ENCODE measurements around the gene JDP2.

Gene JDP2

DNA sequence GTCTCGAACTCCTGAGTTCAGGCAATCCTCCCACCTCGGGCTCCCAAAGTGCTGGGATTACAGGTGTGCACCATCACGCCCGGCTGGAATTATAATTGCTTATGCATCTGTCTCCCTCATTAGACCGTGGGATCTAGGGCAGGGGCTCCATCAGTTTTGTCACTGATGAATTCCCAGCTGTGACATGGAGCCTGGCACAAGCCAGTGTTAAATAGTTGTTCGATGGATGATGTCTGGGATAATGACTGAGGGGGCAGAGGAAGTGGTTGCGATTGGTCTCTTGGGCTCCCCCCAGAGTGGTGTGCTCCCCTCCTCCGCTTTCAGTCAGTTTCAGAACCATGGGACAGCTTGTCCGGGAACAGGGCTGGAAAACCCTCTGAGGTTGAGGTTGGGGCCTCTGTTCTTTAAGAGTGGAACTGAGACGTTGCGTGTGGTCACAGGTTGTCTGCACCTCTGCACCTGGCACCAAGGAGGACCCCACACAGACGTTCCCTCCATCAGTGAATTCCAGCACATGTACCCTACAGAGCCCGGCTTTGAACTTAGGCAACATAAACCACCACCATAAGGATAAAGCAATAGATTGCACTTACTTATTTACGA, 63.7 kb downstream of the JDP2 start:
- no peak for DNase-seq

DNA sequence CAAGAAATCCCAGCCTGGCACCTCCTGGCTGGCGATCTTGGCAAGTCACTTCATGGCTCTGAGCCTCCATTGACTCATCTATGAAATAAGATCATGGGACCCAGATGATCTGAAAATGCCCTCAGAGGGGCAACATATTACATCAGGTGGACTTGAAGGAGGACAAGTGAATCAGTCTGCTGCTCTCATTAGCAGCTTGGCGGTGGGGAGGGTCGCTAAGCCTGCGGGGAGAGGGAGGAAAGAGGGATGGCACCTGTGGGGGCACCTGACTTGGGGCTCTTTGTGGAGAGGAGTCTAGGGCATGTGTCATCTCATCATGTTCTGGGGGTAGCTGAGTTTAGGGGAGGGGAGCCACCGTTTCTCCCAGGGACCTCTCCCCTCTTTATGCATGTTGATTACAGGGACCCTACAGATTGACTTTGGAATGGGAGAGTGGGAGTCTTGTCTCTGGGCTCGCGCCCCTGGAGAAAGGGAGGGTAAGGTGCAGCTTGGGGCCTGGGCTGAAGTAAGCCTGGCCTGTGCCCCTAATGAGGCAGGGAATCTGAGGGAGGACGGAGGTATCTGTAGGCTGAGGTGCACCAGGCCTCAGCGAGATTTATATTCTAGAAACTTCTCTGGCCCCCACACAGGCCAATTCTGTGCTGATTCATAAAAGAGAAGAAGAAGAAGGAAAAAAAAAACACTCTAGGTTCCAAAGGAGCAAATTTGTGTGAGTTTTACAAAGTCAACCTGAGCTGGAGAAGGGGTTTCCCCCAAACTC, 65.2 kb downstream of the JDP2 start:
- DNase-seq = no peak

DNA sequence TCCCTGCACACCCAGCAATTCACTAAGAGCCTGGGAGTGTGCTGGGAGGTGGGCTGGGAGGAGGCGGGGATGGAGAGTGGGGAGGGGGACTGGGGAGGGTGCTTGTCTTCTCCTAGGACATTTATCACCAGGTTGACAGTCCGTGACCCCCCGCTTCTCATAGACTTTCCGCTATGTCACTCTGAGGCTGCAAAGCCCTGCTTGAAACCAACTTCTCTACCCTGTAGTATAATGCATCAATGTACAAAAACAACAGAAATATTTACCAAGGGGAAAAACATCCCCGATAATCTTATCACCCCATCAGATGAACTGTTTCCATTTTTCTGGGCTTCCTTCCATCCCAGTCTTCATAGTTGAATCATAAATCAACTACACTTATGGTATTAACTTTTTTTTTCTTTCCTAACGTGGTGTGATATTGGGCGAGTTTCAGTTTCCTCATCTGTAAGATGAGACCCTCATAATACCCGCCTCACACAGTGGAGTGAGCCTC, 65.8 kb downstream of the JDP2 start:
- peak; percentile 29 for DNase-seq

DNA sequence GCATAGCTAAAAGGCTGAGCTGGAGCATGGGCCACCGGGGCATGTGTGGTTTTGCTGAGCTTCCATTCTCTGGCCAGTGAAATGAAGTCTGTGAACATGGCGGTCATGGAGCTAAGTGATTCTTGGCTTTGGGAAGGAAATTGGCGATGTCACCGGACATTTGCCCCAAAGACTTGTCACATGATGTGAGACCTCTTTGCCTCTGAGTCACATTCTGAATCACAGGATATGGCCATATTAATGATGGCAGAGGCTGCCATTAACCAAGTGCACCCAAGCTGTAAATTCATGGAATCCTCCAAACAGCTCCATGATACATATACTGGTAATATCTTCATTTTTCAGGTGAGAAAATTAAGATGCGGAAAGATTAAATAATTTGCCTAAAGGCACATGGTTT, 67.1 kb downstream of the JDP2 start:
- peak; percentile 37 for DNase-seq

DNA sequence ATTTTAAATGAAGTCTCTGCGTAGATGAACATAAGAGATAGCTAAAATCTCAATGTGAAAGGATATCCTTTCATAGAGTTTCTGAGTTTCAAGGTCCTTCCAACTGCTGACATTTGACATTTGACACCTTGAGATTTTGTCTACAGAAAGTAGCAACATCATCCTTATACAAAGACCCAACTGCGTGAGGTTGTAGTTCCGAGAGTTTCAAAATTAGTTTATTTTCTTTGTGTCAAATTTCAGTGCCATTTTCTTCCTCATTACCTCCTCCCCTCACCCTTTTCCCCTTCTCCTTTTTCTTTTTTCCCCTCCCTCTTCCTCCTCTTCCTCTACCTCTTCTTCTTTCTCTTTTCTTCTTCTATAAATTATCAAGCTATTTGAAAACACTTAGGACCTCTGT, 67.6 kb downstream of the JDP2 start:
- peak; percentile 49 for DNase-seq

DNA sequence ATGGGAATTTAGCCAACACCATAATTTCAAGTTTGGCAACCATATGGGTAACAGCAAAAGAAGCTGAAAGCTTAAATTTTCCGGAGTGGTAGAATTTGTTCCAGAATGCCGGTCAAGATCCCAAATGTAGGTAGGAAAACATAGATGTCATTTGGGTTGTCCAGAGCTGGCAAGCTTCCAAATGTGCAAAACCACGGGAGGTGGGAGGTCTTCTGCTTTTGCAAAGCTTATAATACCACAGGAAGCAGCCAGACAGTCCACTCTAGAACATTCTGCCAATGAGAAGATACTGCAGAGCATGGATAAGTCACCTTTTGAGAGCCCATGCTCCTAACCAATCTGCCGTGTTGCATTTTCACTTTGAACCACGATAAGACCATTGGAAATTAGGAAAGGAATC, 68.1 kb downstream of the JDP2 start:
- no peak for DNase-seq

DNA sequence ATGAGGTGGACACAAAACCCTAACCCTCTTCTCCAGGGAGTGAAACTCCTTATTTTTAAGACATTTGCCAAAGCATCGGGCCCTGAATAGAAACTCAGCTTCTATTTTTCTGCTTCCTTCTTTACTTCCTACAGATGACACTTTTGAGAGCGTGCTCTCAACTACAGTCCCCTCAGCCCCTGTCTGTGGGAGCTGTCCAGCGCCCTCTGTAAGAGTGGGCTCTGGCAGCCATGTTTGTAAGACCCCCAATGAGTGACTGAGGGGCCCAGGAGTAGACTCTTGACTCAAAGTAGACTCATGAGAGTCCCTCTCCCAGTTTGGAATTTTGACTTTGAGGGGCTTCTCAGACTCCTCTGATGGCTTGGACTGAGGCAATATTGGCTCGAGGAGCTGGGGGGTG, 68.9 kb downstream of the JDP2 start:
- no peak for DNase-seq

DNA sequence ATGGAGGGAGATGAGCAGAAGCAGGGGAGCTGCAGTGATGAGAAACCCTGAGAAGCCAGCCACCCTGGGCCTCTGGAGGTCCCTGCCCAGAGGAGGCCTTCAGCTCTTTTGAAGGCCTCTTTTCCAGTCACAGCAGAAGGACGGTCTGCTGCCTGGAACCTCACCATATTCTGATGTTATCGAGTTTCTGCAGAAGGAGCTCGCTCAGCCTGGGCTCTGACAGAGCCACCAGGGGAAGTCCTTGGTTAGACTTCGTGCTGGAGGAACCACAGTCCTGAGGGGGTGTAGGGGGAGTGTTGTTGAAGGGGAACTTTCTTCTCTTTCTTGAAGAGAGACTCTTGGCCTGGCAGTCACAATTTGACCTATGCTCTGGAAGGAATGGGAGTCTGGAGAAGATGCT, 69.4 kb downstream of the JDP2 start:
- peak; percentile 68 for DNase-seq

DNA sequence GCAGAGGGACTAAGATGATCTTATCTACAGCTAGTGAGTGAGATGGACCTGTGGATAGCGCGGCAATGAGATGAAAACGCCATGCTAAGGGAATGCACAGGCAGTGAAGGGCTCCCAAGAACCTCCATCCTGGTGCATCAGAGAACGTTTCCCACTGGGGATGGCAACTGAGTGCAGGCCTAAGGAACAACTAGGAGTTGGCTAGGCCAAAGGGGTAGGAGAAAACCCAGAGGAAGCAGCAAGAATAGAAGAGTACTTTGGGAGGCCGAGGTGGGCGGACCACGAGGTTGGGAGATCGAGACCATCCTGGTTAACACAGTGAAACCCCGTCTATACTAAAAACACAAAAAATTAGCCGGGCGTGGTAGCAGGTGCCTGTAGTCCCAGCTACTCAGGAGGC, 69.9 kb downstream of the JDP2 start:
- no peak for DNase-seq

DNA sequence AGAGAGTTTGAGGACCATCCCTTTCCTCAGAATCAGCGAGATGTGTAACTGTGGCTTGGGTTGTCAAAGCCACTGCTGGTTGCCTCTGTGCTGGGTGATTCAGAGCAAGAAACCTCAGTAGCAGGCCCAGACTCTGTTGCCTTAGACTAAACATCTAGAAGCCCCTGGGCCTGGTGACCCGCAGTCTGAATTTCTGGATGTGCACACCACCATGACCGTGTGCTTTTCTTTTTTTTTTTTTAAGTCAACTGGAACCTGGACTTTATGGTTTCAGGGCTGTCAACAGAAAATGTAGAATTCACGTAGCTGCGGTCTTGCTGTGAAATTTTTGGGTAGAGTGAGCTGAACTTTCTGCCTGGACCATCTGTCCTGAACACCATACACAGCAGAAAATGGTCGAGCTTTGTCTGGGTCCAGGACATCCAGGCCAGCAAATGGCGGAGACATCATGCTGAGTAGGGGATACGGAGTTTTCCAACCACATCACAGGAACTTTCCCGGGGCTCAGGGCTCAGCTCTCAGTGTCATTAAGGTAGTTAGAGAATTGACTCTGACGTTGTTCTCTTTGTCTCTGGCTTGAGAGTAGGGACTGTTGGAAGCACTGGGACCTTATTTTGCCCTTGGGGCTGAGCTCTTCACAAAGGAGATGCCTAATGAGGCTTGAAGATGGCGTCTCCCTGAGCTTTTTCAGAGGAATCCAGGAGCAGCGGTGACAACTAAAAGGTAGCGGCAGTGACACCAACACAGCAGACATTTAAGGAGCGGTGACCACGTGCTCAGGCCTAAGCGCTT, 71.5 kb downstream of the JDP2 start:
- DNase-seq = peak; percentile 70

DNA sequence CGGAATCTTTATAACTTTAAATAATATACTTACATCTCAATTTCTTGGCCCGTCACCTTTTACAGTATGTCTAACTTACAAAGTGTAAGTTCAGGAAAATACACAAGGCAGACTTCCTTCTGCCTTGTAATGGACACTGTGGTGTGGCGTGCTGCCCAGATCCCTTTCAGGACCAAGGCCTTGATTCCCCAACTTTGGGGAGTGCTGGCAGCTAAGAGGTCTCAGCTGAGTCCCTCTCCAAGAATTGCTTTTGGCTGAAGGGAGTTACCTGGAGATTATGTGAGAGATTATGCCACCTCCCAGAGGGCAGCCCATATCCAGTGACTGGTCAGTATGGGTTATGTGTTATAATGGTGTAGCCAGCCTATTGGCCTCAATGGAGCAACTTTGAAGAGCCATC, 73.3 kb downstream of the JDP2 start:
- no peak for DNase-seq

DNA sequence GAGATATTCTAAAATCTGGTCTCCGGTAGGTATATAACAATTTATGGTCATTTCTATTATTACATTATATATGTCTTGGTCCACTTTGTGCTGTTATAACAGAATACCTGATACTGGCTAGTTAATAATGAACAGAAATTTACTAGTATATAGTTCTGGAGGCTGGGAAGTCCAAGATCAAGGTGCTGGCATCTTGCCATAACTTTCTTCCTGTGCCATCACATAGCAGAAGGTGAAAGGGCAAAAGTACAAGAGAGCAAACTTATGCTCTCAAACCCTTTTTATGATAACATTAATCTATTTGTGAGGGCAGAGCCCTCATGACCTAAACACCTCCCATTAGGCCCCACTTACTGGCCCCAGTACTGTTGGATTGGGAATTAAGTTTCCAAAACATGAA, 76.6 kb downstream of the JDP2 start:
- no peak for DNase-seq

DNA sequence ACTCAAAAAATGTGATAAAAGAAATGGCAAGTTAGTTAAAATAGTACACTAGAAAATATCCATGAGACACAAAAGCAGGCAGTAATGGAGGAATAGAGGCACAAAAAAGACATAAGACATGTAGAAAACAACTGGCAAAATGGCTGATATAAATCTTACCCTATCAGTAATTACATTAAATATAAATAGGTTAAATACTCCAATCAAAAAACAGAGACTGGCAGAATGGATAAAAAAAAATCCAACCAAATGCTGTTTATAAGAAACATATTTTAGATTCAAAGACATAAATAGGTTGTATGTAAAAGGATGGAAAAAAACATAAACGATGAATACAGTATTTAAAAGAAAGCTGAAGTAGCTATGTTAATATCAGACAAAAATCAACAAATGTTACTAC, 79.1 kb downstream of the JDP2 start:
- DNase-seq = no peak

DNA sequence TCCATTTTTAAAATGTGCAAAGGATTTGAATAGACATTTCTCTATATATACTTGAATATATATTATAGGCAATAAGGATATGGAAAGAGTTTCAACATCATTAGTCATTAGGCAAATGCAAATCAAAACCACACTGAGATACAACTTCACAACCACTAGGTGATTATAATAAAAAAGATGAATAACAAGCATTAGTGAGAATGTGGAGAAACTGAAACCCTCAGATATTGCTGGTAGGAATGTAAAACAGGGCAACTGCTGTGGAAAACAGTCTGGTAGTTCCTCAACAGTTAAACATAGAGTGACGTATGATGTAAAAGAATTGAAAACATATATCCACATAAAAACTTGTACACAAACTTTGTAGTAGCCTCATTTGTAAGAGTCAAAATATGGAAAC, 82.7 kb downstream of the JDP2 start:
- DNase-seq = no peak

DNA sequence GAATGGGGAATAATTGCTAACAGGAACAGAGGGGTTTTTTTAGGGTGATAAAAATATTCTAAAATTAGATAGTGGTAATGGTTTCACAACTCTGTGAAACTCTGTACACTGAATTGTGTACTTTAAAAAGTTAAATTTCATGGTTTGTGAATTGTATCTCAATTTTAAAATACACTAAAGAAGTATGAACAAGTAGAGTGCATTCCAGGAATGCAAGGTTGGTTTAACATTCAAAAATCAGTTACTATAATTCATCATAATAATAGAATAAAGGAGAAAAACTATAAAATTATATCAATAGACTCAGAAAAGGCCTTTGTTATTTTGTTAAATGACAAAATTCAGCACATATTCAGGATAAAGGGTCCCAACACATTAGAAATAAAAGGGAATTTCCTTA, 83.4 kb downstream of the JDP2 start:
- no peak for DNase-seq

DNA sequence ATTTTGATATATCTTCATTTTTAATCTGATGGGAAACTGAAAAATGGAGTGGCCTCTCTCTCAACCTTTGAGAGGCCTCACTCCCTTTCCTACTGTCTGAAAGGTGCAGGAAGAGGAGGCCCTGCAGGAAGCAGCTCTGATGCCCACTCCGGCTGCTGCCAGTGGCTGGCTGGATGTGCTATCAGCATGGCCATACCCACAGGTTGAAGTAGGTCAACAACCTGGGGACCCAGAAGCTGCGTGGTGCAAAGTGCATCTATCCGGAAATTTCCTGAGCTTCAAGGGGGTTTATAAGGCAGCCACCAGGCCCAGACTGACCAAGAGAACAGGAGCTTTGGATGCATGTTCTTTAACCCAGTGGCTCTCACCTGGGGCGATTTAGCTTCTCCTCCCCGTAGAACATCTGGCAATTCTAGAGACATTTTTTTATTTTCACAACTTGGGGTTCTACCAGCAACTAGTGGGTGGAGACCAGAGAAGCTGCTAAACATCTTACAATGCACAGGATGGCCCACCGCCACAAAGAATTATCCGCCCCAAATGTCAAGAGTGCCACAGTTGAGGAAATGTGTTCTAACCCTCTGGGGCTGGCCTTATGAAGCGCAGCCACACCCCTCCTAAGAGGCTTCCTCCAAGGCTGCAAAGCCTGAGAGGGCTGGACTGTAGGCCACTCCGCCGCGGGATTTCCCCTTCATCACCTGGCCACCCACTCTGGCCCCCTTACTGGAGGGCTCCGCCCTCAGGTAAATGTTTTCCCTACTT, 86.3 kb downstream of the JDP2 start:
- no peak for DNase-seq

DNA sequence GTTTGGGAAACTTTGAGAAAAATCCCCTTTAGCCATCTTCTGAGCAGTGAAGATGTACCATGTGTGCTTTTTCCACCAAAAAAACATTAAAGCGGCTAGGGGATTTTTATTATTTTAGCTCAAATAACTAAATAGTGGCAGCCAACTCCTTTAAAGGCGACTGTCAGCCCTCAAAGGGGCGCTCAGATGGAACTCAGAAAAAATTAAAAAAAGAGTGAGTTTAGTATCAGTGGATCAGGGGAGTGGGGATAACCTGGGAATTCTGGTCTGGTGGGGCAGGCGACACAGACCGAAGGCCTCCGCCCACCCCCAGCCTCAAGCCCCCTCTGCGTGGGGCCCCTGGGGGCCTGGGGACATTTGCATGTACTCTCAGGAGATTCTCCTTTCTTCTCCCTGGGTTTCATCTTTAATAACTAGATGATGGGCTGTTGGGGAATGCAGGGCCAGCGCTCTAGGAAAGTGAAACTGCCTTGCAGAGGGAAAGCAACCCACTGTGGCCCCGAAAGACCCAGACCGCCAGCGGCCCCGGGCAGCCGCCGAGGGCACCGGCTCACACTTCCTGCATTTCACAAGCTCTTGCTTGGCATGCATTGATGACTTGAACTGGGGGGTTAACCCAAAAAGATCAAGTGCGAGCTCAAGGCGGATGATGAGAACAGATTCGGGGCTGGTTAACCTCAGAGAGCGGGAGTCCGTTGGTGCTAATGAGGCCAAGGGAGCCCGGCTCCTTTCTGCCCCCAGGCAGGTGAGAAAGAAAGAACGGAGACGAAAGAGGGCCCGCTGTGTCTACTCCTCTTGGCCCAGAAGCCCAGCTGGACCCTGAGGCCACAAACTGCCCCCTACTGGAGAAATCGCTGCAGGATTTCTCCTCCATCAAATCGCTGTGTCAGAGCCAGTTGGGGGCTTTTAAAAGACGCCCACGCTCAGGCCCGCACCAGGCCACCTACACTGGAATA, 87.1 kb downstream of the JDP2 start:
- DNase-seq = peak; percentile 78

DNA sequence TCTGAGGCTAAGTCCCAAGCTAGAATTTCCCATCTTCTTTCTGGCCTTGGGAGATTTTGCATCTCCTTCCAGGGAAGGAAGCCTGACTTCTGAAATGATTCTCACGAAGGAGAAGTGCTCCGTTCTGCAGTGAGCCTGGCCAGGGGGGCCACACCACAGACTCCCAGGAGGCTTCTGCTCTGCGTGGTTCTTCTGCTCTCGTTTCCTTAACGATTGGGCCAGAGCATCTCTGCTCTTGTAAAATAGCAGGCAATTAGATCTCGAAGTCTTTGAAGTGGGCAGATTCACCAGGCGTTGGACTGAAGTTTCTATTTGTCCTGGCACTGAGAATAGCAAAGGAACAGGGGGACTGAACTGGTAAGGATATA, 87.8 kb downstream of the JDP2 start:
- no peak for DNase-seq

DNA sequence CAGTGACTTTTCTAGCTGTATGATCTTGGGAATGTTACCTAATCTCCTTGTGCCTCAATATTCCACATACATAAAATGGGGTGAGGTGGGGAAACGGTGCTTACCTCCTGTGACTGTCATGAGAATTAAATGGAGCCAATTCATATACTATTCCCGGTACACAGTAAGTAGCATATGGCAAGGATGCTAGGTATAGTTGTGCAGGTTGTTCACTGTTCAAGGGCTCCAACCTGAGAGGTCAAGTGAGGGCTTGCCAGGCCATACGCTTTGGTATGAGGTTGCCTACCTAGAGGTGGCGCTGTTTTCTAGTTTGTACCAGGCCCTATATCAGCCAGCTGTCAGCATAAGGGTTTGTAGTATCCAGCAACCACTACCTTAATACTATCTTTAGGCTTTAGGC, 90.8 kb downstream of the JDP2 start:
- DNase-seq = peak; percentile 78

DNA sequence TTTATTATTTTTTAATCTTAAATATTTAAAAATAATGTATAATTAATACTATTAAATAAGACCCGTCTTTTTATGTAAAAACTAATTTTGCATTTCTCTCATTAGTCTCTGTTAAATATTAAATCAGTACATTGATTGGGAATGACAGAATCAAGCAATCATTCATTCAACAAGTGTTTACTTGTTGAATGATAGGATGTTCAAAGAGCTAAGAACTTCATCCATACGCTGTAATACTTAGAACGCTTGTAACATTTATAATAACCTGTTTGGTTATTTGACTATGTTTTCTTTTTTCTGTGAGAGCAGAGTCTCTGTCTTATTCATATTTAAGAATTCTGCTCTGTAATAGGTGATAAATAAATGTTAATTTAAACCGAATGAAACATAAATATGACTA, 91.6 kb downstream of the JDP2 start:
- no peak for DNase-seq

DNA sequence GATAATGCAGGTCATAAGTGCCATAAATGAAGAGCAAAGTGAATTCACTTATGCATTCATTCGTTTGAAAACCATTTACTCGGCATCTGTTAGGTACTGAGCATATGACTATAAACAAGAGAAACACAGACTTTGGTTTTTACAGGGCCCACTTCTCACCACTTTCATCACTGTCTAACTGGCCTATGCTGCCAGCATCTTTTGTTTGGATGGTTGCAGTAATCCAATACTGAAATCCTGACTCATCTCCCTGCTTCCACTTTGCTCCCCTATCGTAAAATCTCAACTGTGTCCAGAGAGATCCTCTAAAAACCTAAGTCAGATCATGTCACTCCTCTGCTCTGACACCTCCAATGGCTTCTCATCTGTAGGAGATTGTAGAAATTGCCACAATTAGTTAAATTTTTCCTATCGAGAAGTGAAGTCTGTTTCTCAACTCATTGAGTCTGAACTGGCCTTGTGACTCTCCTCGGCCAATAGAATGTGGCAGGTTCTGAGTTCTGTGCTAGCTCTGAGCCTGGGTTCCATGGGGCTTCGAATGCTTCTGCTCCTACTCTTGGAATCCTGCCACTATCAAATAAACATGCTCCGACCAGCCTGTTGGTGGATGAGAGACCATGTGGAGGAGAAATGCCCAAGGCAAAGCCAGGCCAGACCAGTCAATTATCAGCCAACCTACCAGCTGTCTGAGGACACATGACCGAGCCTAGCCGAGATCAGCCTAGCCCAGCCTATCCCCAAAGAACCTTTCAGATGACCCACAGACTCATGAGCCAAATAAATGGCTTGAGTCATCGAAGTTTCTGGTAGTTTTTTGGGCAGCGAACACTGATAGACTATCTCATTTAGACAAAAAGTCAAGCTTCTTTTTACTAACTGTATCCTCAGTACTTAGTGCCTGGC, 92.3 kb downstream of the JDP2 start:
- peak; percentile 66 for DNase-seq
